ENCODE measurements around the gene PPP1R8.

- TF ChIP-seq, protein P1, sequence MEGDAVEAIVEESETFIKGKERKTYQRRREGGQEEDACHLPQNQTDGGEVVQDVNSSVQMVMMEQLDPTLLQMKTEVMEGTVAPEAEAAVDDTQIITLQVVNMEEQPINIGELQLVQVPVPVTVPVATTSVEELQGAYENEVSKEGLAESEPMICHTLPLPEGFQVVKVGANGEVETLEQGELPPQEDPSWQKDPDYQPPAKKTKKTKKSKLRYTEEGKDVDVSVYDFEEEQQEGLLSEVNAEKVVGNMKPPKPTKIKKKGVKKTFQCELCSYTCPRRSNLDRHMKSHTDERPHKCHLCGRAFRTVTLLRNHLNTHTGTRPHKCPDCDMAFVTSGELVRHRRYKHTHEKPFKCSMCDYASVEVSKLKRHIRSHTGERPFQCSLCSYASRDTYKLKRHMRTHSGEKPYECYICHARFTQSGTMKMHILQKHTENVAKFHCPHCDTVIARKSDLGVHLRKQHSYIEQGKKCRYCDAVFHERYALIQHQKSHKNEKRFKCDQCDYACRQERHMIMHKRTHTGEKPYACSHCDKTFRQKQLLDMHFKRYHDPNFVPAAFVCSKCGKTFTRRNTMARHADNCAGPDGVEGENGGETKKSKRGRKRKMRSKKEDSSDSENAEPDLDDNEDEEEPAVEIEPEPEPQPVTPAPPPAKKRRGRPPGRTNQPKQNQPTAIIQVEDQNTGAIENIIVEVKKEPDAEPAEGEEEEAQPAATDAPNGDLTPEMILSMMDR (conservative IDR thresholded peaks at IDR 0.05; ENCODE audit: low read length) = no peak
- TF ChIP-seq EZH2phosphoT487 (IDR thresholded peaks at IDR 0.05; ENCODE audit: borderline replicate concordance, low read depth, low read length) = no peak
These were observed 6.8 kb upstream of the PPP1R8 start for GRCh38 chr1:27823784-27824183.
